HG02970 (cell line): ENCODE data around the gene CENPX.
A peak's percentile ranks its signal among the peaks of the same experiment; 100 is the strongest.

Experiments used
- ATAC-seq: cut with Tn5 transposase; IDR thresholded peaks from one replicate; pipeline ENCODE4 v1.9.1; 2021; ENCODE audit warnings: mild to moderate bottlenecking, moderate library complexity, moderate number of reproducible peaks; ENCODE audit not compliant: unreplicated experiment, low FRiP score

Gene CENPX

GRCh38 chr17:82022310-82022980 is at the start of gene CENPX:
CENPX (minus strand) TSS chr17:82022878; CDS start chr17:82022861, 17 bp downstream.
- no peak for ATAC-seq

GRCh38 chr17:82070611-82071010 is 47.9 kb upstream of the CENPX start:
- ATAC-seq, result no peak

- ATAC-seq, result peak; percentile 59
Measured at GRCh38 chr17:82065638-82066303, 43.1 kb upstream of the CENPX start, which contains the start of gene DUS1L. DUS1L (minus strand) TSS chr17:82065804; CDS start chr17:82065059, 745 bp downstream.

GRCh38 chr17:82065193-82065637 is 42.5 kb upstream of the CENPX start:
- ATAC-seq, result peak; percentile 24

GRCh38 chr17:82064433-82065192 is 41.9 kb upstream of the CENPX start:
- ATAC-seq, result no peak

- ATAC-seq, result no peak
Measured at GRCh38 chr17:82063424-82064415, 41.0 kb upstream of the CENPX start.

- ATAC-seq, result no peak
Measured at GRCh38 chr17:82062984-82063368, 40.3 kb upstream of the CENPX start.

- ATAC-seq, result no peak
Measured at GRCh38 chr17:82062076-82062983, 39.7 kb upstream of the CENPX start.

- no peak for ATAC-seq
Measured at GRCh38 chr17:82061047-82061925, 38.6 kb upstream of the CENPX start.

- no peak for ATAC-seq
Measured at GRCh38 chr17:82060614-82061013, 37.9 kb upstream of the CENPX start.

- ATAC-seq, result no peak
Measured at GRCh38 chr17:82060001-82060380, 37.3 kb upstream of the CENPX start.

- ATAC-seq, result no peak
Measured at GRCh38 chr17:82059272-82060000, 36.8 kb upstream of the CENPX start.

GRCh38 chr17:82058855-82059249 is 36.2 kb upstream of the CENPX start:
- ATAC-seq, result no peak

GRCh38 chr17:82058230-82058854 is 35.7 kb upstream of the CENPX start:
- no peak for ATAC-seq

GRCh38 chr17:82056729-82057621 is 34.3 kb upstream of the CENPX start:
- no peak for ATAC-seq
